GM21825 (cell line): Measurements from ENCODE around the gene MMP10.

ENCODE experiments used
- ATAC-seq: cut with Tn5 transposase; IDR thresholded peaks from one replicate; pipeline ENCODE4 v1.9.1; 2021; ENCODE audit warnings: mild to moderate bottlenecking, moderate library complexity; ENCODE audit not compliant: unreplicated experiment

The MMP10 gene

GRCh38 chr11:102780491-102780918 is at the start of gene MMP10:
Gene MMP10 (minus strand): TSS chr11:102780628. CDS start chr11:102780591, 37 bp downstream.
- no peak for ATAC-seq

GRCh38 chr11:102829316-102830000 is 49.0 kb upstream of the MMP10 start:
- ATAC-seq, result no peak

DNA sequence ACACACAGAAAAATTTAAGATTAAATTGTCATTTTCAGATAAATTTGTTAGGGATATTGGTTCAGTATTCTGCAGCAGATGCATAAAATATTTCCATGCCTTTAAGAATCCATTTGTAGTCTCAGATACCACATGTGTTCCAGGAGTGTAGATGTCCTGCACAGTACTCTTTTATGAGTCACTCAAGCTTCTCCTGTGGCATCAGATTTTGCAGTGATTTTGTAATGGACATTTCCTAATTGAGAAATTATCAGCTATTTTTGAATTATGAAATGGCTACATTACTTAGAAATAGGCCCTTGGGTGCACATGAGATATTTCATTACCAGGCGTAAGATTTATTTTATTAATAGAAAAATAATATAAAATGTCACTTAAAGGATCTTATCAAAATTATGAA is 44.1 kb upstream of the MMP10 start:
- no peak for ATAC-seq

- ATAC-seq, result no peak
Observed at GRCh38 chr11:102819491-102819890, 39.1 kb upstream of the MMP10 start.

DNA sequence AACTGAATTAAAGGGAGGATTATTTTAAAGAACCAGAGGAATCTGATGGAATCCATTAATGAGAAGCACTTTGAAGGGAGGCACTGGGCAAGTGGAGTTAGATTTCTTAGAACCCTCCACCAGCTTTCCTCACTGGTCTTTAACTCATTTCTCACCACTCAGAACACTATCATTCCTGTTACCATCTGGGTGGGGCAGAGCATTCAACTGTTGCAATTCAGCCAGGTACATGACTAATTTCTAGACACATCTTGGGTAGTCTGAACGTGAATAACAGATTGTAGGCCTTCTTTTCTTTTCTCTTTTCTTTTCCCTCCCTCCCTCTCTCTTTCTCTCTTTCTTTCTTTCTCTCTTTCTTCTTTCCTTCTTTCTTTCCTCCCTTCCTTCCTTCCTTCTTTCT is 33.1 kb upstream of the MMP10 start:
- ATAC-seq, result no peak

GRCh38 chr11:102812188-102812587 is 31.8 kb upstream of the MMP10 start:
- ATAC-seq, result no peak

DNA sequence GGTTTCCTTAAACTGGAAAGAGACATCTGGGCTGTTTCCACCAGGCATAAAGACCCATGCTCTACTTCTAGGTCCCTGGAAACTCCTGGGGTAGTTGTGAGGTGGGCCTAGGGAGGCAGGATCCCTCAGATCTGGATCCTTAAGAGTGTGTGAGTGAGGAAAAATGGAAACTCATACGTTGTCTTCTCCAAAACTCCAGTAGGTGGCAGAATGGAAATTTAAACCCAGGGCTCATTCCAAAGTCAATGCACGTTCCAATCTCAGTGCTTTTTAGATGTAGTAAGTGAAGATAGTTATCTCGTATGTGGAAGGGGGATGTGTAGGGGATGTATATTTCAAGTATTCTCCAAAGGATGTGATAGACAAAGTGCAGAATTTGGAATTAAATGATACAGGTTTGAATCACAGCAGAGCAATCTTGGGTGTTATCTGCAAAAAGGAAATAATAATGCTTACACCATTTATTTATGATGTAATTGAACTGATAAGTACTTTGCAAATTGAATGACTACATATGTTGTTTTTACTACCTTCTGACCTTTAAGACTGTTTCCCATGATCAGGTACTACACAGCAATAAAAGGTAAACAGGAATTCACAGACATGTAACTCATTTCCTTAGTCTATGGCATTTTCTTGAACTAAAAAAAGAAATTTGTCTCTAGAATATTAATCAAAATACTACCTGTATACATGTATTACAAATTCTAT is 30.7 kb upstream of the MMP10 start:
- ATAC-seq, result no peak

DNA sequence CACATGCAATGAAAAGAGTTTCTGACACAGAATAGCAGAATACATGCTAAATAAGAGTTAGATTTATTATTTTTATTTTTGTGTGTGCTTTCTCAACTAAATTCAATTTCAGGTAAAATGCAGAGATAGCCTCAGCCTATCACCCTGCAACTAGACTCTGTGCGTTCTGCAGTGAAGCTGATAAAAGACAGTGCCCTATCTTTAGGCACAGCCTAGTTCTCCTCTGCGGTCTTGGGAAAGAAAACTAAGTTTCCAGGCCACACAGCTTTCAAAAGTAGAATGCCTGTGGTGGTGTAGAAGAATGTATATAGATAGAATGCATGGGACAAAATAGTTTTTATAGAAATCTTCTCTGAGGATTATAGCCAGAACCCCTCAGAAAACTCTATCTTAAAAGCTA is 29.5 kb upstream of the MMP10 start:
- no peak for ATAC-seq

- ATAC-seq, result no peak
Observed at GRCh38 chr11:102807921-102808320, 27.5 kb upstream of the MMP10 start.

GRCh38 chr11:102806296-102806695 is 25.9 kb upstream of the MMP10 start:
- no peak for ATAC-seq

DNA sequence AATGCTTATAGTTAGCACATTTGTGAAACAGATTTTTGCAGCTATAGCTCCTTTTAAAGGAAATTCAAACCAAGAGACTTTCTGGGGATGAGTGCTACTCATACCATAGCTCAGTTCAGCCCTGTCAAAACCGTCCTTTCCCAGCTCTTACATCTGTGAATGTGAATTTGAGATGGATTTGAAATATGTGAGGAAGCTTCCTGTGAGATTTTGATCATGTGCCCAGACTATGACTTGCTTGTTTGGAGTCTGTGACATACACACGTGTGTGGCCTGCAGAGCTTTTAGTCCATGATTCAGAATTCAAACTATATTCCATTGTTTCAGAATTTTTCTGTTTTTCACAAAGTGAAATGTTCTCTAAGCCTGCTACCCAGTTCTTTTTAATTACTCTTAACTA is 21.9 kb upstream of the MMP10 start:
- no peak for ATAC-seq

DNA sequence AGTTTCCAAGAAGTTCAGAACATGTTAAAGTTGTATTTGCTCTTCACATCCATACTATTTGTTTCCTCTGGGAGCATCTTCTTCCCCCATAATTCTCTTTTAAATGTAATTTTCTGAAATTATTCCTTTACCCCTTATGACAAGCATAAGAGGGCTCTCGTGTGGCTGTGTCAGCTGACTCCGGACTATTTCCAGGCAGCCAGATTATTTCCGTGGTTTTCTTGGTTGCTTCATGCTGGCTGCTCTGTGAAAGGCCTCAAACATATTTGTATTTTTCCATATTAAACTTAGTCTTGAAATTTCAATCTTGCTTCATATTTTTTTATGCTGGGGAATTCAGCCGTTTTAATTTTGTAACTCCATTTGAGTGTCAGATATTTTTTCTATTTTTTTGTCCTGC is 20.3 kb upstream of the MMP10 start:
- ATAC-seq, result no peak

- ATAC-seq, result no peak
Observed at GRCh38 chr11:102799681-102800340, 19.4 kb upstream of the MMP10 start.

DNA sequence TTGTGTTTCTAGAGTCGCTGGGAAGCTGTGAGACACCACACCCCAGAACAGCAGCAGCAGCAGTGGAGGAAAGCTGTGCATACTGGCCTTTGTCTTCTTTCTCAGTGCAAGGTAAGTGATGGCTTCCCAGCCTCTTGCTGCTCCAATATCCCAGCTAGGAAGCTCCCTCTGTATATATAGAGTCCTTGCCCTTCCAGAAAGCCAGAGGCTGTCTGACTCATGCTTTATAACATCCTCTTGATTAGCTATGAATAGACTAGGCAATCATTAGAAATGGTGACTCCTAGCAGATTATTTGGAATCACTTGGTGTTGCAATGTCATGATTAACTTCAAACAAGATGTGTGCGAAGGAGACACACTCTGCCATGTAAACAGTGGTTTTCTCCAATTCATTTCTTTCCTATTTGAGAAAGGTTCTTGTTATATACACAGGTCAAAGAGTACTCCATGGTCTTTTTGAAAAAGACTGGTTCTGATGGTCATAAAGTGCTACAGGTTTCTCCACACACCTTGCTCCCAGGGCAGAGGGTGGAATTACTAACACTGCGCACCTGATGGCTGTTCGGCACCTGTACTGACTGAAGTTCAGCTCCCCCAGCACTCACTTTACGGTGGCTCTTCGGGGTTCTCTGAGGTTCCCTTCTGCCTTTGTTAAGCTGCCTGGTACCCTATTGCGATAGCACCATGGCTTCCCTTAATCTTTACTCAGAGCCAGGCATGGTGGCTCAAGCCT is 17.8 kb upstream of the MMP10 start, which contains the start of gene MMP1:
TSS of gene MMP1 (minus strand) at position 149 of the 735 bp plus-strand sequence. CDS start at position 81, 68 bp downstream.
- no peak for ATAC-seq

DNA sequence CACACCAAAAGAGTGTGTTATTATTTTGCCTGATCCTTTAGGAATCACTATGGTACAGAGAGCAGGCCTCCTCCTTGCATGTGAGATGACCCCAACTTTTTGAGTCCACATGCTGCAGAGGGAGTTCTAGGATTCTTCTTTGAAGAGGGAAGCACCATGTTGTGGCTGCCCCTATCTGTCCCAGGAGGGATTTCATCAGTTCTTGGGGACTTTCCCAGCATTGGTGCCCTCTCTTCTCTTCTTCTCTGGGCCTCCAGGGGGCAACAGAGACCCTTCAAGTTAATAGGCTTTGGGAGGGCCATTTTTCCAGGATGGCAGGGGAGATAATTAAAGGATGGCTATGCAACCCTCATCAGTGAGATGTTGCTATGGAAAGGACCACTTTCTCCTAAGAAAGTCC is 14.0 kb upstream of the MMP10 start:
- peak; percentile 97 for ATAC-seq

- no peak for ATAC-seq
Observed at GRCh38 chr11:102793677-102794290, 13.4 kb upstream of the MMP10 start.

GRCh38 chr11:102792604-102793003 is 12.2 kb upstream of the MMP10 start:
- no peak for ATAC-seq

DNA sequence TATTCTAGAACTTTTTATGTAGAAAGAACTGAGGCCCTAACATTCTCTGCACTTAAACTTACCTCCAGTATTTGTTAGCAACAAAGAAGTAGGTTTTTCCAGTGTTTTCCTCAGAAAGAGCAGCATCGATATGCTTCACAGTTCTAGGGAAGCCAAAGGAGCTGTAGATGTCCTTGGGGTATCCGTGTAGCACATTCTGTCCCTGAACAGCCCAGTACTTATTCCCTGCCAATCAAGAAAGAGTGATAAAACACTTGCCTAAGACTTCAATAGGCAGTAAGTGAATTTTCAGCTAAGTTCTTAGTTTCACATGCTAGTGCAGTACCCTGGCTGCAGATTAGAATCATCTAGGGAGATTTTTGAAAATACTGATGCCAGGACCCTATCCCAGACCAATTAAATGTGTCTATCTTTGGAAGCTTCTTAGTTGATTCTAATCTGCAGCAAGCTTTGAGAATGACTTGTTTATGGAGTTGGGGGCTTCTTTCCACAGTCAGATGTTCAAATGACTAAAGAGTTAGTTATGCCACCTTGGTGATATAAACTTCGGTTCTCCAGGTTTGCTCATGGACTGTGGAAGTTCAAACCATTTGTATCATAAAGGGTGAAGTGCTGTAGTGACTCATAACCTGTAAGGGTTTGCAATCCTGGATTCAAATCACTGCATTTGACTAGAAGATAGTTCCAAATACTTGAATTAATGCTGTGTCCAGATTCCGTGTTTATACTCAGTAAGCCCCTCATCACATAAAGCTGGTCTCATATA is 11.0 kb upstream of the MMP10 start:
- ATAC-seq, result no peak

- no peak for ATAC-seq
Observed at GRCh38 chr11:102788334-102788995, 8.0 kb upstream of the MMP10 start.
